MM.1S (cell line): Measurements from ENCODE around the gene NFYA.

Experiments used
- DNase-seq: peaks from one replicate; pipeline ENCODE4 v3.0.0-alpha.2; 2015
- H2AFZ ChIP-seq: fragments of 300-600 bp; sonication (generic); 2 replicates; pipeline ENCODE4 v1.6.0; 2016; ENCODE audit warnings: antibody characterized with exemption, low read length
- H3F3A ChIP-seq: fragments of 300-600 bp; sonication (generic); 2 replicates; pipeline ENCODE4 v1.6.1; 2016; ENCODE audit warnings: mild to moderate bottlenecking, antibody characterized with exemption, low read length, moderate library complexity, mixed read lengths; ENCODE audit not compliant: insufficient read depth
- H3K27ac ChIP-seq: fragments of 300-600 bp; sonication (generic); 2 replicates; pipeline ENCODE4 v1.5.1; 2016; ENCODE audit warnings: mild to moderate bottlenecking, low read length
- H3K27me3 ChIP-seq: fragments of 300-600 bp; sonication (generic); replicated peaks from 2 replicates; pipeline ENCODE4 v1.6.0; 2016; ENCODE audit warnings: low read length; ENCODE audit not compliant: insufficient read depth
- H3K36me3 ChIP-seq: fragments of 300-600 bp; sonication (generic); replicated peaks from 2 replicates; pipeline ENCODE4 v1.6.1; 2016; ENCODE audit warnings: mild to moderate bottlenecking, low read length, mixed read lengths; ENCODE audit not compliant: insufficient read depth
- H3K4me1 ChIP-seq: fragments of 300-600 bp; sonication (generic); 2 replicates; pipeline ENCODE4 v1.6.1; 2016; ENCODE audit warnings: low read length, mixed read lengths
- H3K4me2 ChIP-seq: fragments of 300-600 bp; sonication (generic); 2 replicates; pipeline ENCODE4 v1.6.0; 2016; ENCODE audit warnings: low read depth, low read length
- H3K4me3 ChIP-seq: fragments of 300-600 bp; sonication (generic); 2 replicates; pipeline ENCODE4 v1.5.1; 2016; ENCODE audit warnings: low read length, mixed read lengths
- H3K79me2 ChIP-seq: fragments of 300-600 bp; sonication (generic); 2 replicates; pipeline ENCODE4 v1.6.1; 2016; ENCODE audit warnings: mixed run types, low read length, mixed read lengths
- H3K9ac ChIP-seq: fragments of 300-600 bp; sonication (generic); 2 replicates; pipeline ENCODE4 v1.6.1; 2016; ENCODE audit warnings: low read length, mixed read lengths
- H3K9me2 ChIP-seq: fragments of 300-600 bp; sonication (generic); replicated peaks from 2 replicates; pipeline ENCODE4 v1.6.1; 2016; ENCODE audit warnings: mild to moderate bottlenecking, low read length, mixed read lengths; ENCODE audit not compliant: insufficient read depth
- H3K9me3 ChIP-seq: fragments of 300-600 bp; sonication (generic); replicated peaks from 2 replicates; pipeline ENCODE4 v1.6.1; 2016; ENCODE audit warnings: mild to moderate bottlenecking, low read length, mixed read lengths; ENCODE audit not compliant: insufficient read depth
- H4K20me1 ChIP-seq: fragments of 300-600 bp; sonication (generic); 2 replicates; pipeline ENCODE4 v1.6.1; 2016; ENCODE audit warnings: mild to moderate bottlenecking, low read length, moderate library complexity, mixed read lengths; ENCODE audit not compliant: insufficient read depth
- EZH2 ChIP-seq: fragments of 300-600 bp; sonication (generic); optimal IDR thresholded peaks from 2 replicates; pipeline ENCODE3; 2017; ENCODE audit warnings: low read depth, mild to moderate bottlenecking, antibody characterized with exemption, low read length, mixed read lengths
- EZH2phosphoT487 ChIP-seq: fragments of 300-600 bp; sonication (generic); IDR thresholded peaks from 2 replicates; pipeline ENCODE4 v1.6.1; 2018; ENCODE audit warnings: antibody characterized with exemption, low read length
- TF ChIP-seq, protein P1 (sequence below): fragments of 300-600 bp; sonication (generic); IDR thresholded peaks from 2 replicates; pipeline ENCODE4 v1.5.1; 2016; ENCODE audit warnings: antibody characterized with exemption, low read length, mixed read lengths

NFYA gene

DNA sequence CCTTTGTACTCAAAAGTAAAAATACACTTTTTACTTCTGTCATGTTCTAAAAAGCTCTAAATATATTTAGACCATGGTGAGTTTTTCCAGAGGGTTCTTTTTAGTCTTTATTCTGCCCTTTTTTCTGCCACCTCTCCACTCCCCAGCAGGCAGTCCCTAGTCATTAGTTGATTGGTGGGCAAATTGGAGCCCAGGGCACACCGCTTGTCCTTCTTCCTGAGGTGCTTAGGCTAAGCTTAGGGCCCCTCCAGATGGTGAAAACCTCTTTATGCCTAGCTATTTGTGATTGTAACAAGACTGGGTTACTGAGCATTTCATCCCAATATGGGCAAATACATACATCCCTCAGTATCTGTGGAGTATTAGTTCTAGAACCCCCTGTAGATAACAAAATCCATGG is 75.1 kb downstream of the NFYA start:
- H2AFZ ChIP-seq, result no peak overlapping the region
- no peak for DNase-seq
- H3K9me2 ChIP-seq, result no peaks in the 10 kb centered on the region
- no peak for TF ChIP-seq EZH2phosphoT487
- TF ChIP-seq, protein P1, sequence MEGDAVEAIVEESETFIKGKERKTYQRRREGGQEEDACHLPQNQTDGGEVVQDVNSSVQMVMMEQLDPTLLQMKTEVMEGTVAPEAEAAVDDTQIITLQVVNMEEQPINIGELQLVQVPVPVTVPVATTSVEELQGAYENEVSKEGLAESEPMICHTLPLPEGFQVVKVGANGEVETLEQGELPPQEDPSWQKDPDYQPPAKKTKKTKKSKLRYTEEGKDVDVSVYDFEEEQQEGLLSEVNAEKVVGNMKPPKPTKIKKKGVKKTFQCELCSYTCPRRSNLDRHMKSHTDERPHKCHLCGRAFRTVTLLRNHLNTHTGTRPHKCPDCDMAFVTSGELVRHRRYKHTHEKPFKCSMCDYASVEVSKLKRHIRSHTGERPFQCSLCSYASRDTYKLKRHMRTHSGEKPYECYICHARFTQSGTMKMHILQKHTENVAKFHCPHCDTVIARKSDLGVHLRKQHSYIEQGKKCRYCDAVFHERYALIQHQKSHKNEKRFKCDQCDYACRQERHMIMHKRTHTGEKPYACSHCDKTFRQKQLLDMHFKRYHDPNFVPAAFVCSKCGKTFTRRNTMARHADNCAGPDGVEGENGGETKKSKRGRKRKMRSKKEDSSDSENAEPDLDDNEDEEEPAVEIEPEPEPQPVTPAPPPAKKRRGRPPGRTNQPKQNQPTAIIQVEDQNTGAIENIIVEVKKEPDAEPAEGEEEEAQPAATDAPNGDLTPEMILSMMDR, result no peak
- no peak for TF ChIP-seq EZH2
- no peaks in the 10 kb centered on the region for H3K27me3 ChIP-seq
- no peak overlapping the region for H3K9ac ChIP-seq
- H3K36me3 ChIP-seq, result no peaks in the 10 kb centered on the region
- H3K4me1 ChIP-seq, result no peaks in the 10 kb centered on the region
- no peaks in the 10 kb centered on the region for H4K20me1 ChIP-seq
- H3K9me3 ChIP-seq, result no peaks in the 10 kb centered on the region
- no peak overlapping the region for H3K4me2 ChIP-seq
- H3K27ac ChIP-seq, result no peak overlapping the region
- no peaks in the 10 kb centered on the region for H3K79me2 ChIP-seq
- no peak overlapping the region for H3K4me3 ChIP-seq
- H3F3A ChIP-seq, result no peaks in the 10 kb centered on the region
